Adrenal gland (tissue), 12 donors: ENCODE measurements around the gene RGS7. TPM values are rescaled to one million over a fixed set of nuclear protein-coding genes. Genes with fewer than 3 reads are reported as not detected.

ENCODE experiments used
- DNase-seq, 7 donors: peaks; one replicate each; pipeline ENCODE4 v3.0.0-alpha.2; 2019 to 2020
- H3K27ac ChIP-seq, 5 donors: fragments of 200-600 bp; sonication (generic) in 4 of 5; 1 replicate in 3 of 5; 2 replicates in 2 of 5; pipeline versions ENCODE4 v1.5.1 to v1.8.0; 2016 to 2020; ENCODE audit warnings: mild to moderate bottlenecking in 1 of 5
- H3K27me3 ChIP-seq: fragments of 200-600 bp; 2 replicates; pipeline ENCODE4 v1.8.0; 2021
- H3K36me3 ChIP-seq, 2 donors: fragments of 200-600 bp; replicated peaks in 1 of 2; 1 replicate in 1 of 2; 2 replicates in 1 of 2; pipeline versions ENCODE4 v1.5.1 to v1.8.0; 2018 to 2022
- H3K4me1 ChIP-seq, 2 donors: fragments of 200-600 bp; replicated peaks in 1 of 2; 1 replicate in 1 of 2; 2 replicates in 1 of 2; pipeline versions ENCODE4 v1.5.1 to v1.8.0; 2018 to 2021
- H3K4me3 ChIP-seq, 4 donors: fragments of 200-600 bp; sonication (generic) in 3 of 4; one replicate each; pipeline ENCODE4 v1.5.1; 2016 to 2018
- H3K9me3 ChIP-seq, 3 donors: fragments of 200-600 bp; sonication (generic) in 1 of 3; replicated peaks in 1 of 3; 1 replicate in 2 of 3; 2 replicates in 1 of 3; pipeline versions ENCODE4 v1.5.1 to v1.8.0; 2016 to 2021
- POLR2A ChIP-seq, 2 donors: fragments of 450-650 bp; IDR thresholded peaks; one replicate each; pipeline ENCODE4 v1.6.1; 2017; ENCODE audit warnings: antibody characterized with exemption in 2 of 2, mild to moderate bottlenecking in 2 of 2, moderate library complexity in 1 of 2
- WGBS, 4 donors: extraction: QIAGEN DNeasy Blood & Tissue Kit in 2 of 4; methylation state at CpG; one replicate each; pipeline versions ENCODE4 v1.1.5 to v1.1.7; 2013 to 2017; 5-methylcytosine and 5-hydroxymethylcytosine counted together
- intact Hi-C, 2 donors: fragments of 100-400 bp; cut with DNase I; formaldehyde crosslinking; loops; one replicate each; pipeline versions ENCODE4 v1.14.1 to v1.15.0; 2022 to 2023
- polyA plus RNA-seq, 3 donors: library from polyadenylated mRNA; stranded (reverse); fragments of 200-250 nt in 2 of 3; fragments of 350-450 nt in 1 of 3; fragmentation: Illumina TruSeq in 1 of 3; extraction: RNeasy Lipid Tissue Mini Kit (QIAGEN cat#74804) in 1 of 3; gene quantifications; one replicate each; pipeline ENCODE4 v1.2.3, GENCODE V29; 2013 to 2014
- total RNA-seq, 9 donors: library from RNA; depleted of rRNA in 4 of 9; stranded (reverse); fragments of >200 nt in 4 of 9; fragments of 120-200 nt in 1 of 9; fragmentation: NEBNext Ultra II Directional in 1 of 9; extraction: Animal tissue kit (Norgen Biotek cat#: 25700) in 1 of 9; gene quantifications; one replicate each; pipeline versions ENCODE4 v1.1.0 to v1.2.4, GENCODE V29; 2013 to 2023
- TF ChIP-seq, protein P1 (sequence below), 6 experiments: fragments of 450-650 bp in 4 of 6; fragments of 200-600 bp in 2 of 6; sonication (generic) in 1 of 6; IDR thresholded peaks; 1 replicate in 5 of 6; 2 replicates in 1 of 6; pipeline versions ENCODE4 v1.5.1 to v1.8.0; 2016 to 2021; ENCODE audit warnings: antibody characterized with exemption in 6 of 6, mild to moderate bottlenecking in 2 of 6, moderate library complexity in 1 of 6
- donor health status: healthy with polysubstance abuse.
- donor health status: Bipolar disorder and iron deficiency.
- donor health status: DM: yes; HTN: yes; CAD: no.
- donor health status: DM: no; HTN: no; CAD: no.
- donor health status: DM: no; HTN: no; CAD: no.
- donor health status: DM: yes; HTN: yes; CAD: no.

The RGS7 gene
- total and polyA plus RNA-seq, 12 donors: 1.1 to 6.1 (median 3.0) TPM

- no peaks in the 10 kb centered on the region for H3K9me3 ChIP-seq
- no peak for DNase-seq
- H3K4me3 ChIP-seq: no peak overlapping the region
- no peaks in the 10 kb centered on the region for H3K27me3 ChIP-seq
- no peaks in the 10 kb centered on the region for H3K36me3 ChIP-seq
- no peak overlapping the region for H3K27ac ChIP-seq
- H3K4me1 ChIP-seq: no peaks in the 10 kb centered on the region
- 90 to 96% (median 95%) methylated on average over 4 of the region's 4 CpGs for WGBS, 4 donors
- TF ChIP-seq POLR2A (IDR thresholded peaks at IDR 0.05): no peak
- TF ChIP-seq, protein P1, sequence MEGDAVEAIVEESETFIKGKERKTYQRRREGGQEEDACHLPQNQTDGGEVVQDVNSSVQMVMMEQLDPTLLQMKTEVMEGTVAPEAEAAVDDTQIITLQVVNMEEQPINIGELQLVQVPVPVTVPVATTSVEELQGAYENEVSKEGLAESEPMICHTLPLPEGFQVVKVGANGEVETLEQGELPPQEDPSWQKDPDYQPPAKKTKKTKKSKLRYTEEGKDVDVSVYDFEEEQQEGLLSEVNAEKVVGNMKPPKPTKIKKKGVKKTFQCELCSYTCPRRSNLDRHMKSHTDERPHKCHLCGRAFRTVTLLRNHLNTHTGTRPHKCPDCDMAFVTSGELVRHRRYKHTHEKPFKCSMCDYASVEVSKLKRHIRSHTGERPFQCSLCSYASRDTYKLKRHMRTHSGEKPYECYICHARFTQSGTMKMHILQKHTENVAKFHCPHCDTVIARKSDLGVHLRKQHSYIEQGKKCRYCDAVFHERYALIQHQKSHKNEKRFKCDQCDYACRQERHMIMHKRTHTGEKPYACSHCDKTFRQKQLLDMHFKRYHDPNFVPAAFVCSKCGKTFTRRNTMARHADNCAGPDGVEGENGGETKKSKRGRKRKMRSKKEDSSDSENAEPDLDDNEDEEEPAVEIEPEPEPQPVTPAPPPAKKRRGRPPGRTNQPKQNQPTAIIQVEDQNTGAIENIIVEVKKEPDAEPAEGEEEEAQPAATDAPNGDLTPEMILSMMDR (IDR thresholded peaks at IDR 0.05): no peak
- intact Hi-C loops: no loop called here
These were observed 431.7 kb downstream of the RGS7 start for GRCh38 chr1:240925273-240925672.

DNA sequence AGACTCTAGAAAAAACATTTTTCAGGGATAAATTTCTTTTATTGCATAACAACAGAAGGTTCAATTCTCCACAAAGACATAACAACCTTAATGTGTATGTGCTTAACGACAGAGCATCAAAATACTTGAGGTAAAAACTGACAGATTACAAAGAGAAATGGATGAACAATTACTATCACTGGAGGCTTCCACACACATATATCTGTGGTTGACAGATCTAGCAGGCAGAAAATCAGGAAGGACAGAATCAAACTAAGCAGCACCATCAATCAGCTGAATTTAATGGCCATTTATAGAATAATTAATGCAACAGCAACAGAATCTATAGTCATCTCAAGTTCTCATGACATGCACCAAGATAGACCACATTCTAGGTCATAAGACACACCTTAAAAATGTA, 439.0 kb downstream of the RGS7 start:
- 68 to 81% (median 76%) methylated on average over 1 of the region's 1 CpG for WGBS, 4 donors
- no peak for DNase-seq
- intact Hi-C loops: no loop called here

GRCh38 chr1:240914506-240914905, 442.5 kb downstream of the RGS7 start:
- no peak for TF ChIP-seq POLR2A (IDR thresholded peaks at IDR 0.05)
- TF ChIP-seq, protein P1 (IDR thresholded peaks at IDR 0.05): no peak

More for the DNA sequence above, 439.0 kb downstream of the RGS7 start:
- Histone ChIP-seq H3K4me1 (no peaks in the 10 kb centered on the region), H3K9me3 (no peaks in the 10 kb centered on the region), H3K36me3 (no peaks in the 10 kb centered on the region), H3K4me3 (no peak overlapping the region), H3K27me3 (no peaks in the 10 kb centered on the region), H3K27ac (no peak overlapping the region)
- TF ChIP-seq POLR2A (IDR thresholded peaks at IDR 0.05): no peak
- TF ChIP-seq, protein P1 (IDR thresholded peaks at IDR 0.05): no peak

DNA sequence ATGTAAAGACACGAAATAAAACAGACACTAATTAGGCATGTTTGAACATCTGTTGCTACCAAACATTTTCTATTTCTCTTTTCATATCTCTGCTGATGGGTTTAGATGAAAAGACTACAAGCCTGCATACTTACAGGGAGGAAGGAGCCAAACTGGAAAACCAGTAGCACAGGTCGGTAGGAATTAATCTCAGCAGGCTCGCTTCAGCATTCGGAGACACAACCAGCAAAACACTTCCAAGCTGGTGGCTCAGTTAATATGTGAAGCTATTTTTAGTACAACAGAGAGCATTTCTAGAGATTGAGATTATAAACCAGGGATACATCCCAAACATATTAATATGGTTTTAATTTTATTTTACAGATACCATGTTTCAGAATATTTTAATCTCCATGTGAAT, 444.2 kb downstream of the RGS7 start:
- 72 to 73% (median 73%) methylated on average over 4 of the region's 4 CpGs for WGBS, 4 donors
- DNase-seq: no peak
- TF ChIP-seq POLR2A (IDR thresholded peaks at IDR 0.05): no peak
- TF ChIP-seq, protein P1 (IDR thresholded peaks at IDR 0.05): no peak
- no peaks in the 10 kb centered on the region for H3K4me1 ChIP-seq
- H3K27me3 ChIP-seq: no peaks in the 10 kb centered on the region
- no peak overlapping the region for H3K27ac ChIP-seq
- intact Hi-C loops: no loop called here
- no peaks in the 10 kb centered on the region for H3K36me3 ChIP-seq
- H3K9me3 ChIP-seq: no peaks in the 10 kb centered on the region
- H3K4me3 ChIP-seq: no peak overlapping the region

More at GRCh38 chr1:240914506-240914905, 442.5 kb downstream of the RGS7 start:
- Histone ChIP-seq H3K27ac (no peak overlapping the region), H3K4me1 (no peaks in the 10 kb centered on the region), H3K4me3 (no peak overlapping the region), H3K9me3 (no peaks in the 10 kb centered on the region), H3K27me3 (no peaks in the 10 kb centered on the region), H3K36me3 (no peaks in the 10 kb centered on the region)
- no peak for DNase-seq
- 49 to 62% (median 53%) methylated on average over 1 of the region's 1 CpG for WGBS, 4 donors
- intact Hi-C loops: no loop called here
